A673 (cell line): ENCODE results near the gene SLCO3A1. TPM values are rescaled to one million over a fixed set of nuclear protein-coding genes. Genes with fewer than 3 reads are reported as not detected.

ENCODE experiments used
- BruUV-seq: library from RNA; stranded (reverse); fragments of 400-500 nt; replicated peaks from 2 replicates; lab custom pipeline; 2021; lab: Mats Ljungman, UMichigan
- CTCF ChIA-PET: fragments of 300-600 bp; sonication (Branson Sonifier 250); formaldehyde crosslinking; loops from one replicate; lab custom pipeline; 2022; ENCODE audit warnings: antibody characterized with exemption; lab: Charles Lee
- POLR2A ChIA-PET: fragments of 300-600 bp; sonication (Branson Sonifier 250); formaldehyde crosslinking; loops from one replicate; lab custom pipeline; 2022; ENCODE audit warnings: antibody characterized with exemption; ENCODE audit not compliant: low non-redundant PET; lab: Charles Lee
- DNase-seq: peaks from one replicate; pipeline ENCODE4 v3.0.0-alpha.2; 2015; ENCODE audit warnings: low spot score
- H3K27ac ChIP-seq: fragments of 200-600 bp; sonication (generic); 2 replicates; pipeline ENCODE4 v1.5.1; 2016; ENCODE audit warnings: mixed run types, low read depth, mild to moderate bottlenecking, mixed read lengths, antibody characterized with exemption, low read length; ENCODE audit not compliant: poor library complexity, severe bottlenecking
- H3K27me3 ChIP-seq: fragments of 200-600 bp; sonication (generic); replicated peaks from 2 replicates; pipeline ENCODE4 v1.6.1; 2017; ENCODE audit warnings: mixed run types, low read depth, mild to moderate bottlenecking, mixed read lengths, antibody characterized with exemption, low read length; ENCODE audit not compliant: insufficient read depth, poor library complexity
- H3K36me3 ChIP-seq: fragments of 200-600 bp; sonication (generic); 2 replicates; pipeline ENCODE4 v1.6.1; 2016; ENCODE audit warnings: mixed run types, mild to moderate bottlenecking, mixed read lengths, antibody characterized with exemption, low read length; ENCODE audit not compliant: insufficient read depth, poor library complexity, severe bottlenecking
- H3K4me1 ChIP-seq: fragments of 200-600 bp; sonication (generic); 2 replicates; pipeline ENCODE4 v1.6.1; 2017; ENCODE audit warnings: mixed run types, mild to moderate bottlenecking, mixed read lengths, antibody characterized with exemption, low read length; ENCODE audit not compliant: insufficient read depth, poor library complexity, severe bottlenecking
- H3K4me3 ChIP-seq: fragments of 200-600 bp; sonication (generic); 2 replicates; pipeline ENCODE4 v1.5.1; 2016; ENCODE audit warnings: low read depth, mixed run types, mild to moderate bottlenecking, mixed read lengths, low read length; ENCODE audit not compliant: poor library complexity, severe bottlenecking
- H3K9me3 ChIP-seq: fragments of 200-600 bp; sonication (generic); 2 replicates; pipeline ENCODE4 v1.6.1; 2016; ENCODE audit warnings: mixed run types, low read depth, mild to moderate bottlenecking, mixed read lengths, antibody characterized with exemption, low read length; ENCODE audit not compliant: poor library complexity, severe bottlenecking
- EZH2 ChIP-seq: fragments of 200-600 bp; sonication (generic); IDR thresholded peaks from 2 replicates; pipeline ENCODE4 v1.6.1; 2017; ENCODE audit warnings: borderline replicate concordance, low read depth, mild to moderate bottlenecking, mixed read lengths, antibody characterized with exemption, low read length; ENCODE audit not compliant: poor library complexity, severe bottlenecking
- intact Hi-C: fragments of 100-400 bp; cut with micrococcal nuclease; formaldehyde crosslinking; loops from one replicate; pipeline ENCODE4 v1.10.0; 2022; ENCODE audit not compliant: unreplicated experiment
- total RNA-seq: library from RNA; stranded (reverse); gene quantifications from 2 replicates; pipeline ENCODE4 v1.2.3, GENCODE V29; 2021
- TF ChIP-seq, protein P1 (sequence below): fragments of 300-800, 200-600 bp; sonication (generic); conservative IDR thresholded peaks from 2 replicates; pipeline ENCODE4 v1.5.1; 2017; ENCODE audit warnings: low read depth, mild to moderate bottlenecking, antibody characterized with exemption, low read length, moderate library complexity, mixed read lengths

Gene SLCO3A1
- total RNA-seq, 1 experiment from 2014 or later, result 16.6 TPM

- no peak for TF ChIP-seq EZH2
- TF ChIP-seq, protein P1, sequence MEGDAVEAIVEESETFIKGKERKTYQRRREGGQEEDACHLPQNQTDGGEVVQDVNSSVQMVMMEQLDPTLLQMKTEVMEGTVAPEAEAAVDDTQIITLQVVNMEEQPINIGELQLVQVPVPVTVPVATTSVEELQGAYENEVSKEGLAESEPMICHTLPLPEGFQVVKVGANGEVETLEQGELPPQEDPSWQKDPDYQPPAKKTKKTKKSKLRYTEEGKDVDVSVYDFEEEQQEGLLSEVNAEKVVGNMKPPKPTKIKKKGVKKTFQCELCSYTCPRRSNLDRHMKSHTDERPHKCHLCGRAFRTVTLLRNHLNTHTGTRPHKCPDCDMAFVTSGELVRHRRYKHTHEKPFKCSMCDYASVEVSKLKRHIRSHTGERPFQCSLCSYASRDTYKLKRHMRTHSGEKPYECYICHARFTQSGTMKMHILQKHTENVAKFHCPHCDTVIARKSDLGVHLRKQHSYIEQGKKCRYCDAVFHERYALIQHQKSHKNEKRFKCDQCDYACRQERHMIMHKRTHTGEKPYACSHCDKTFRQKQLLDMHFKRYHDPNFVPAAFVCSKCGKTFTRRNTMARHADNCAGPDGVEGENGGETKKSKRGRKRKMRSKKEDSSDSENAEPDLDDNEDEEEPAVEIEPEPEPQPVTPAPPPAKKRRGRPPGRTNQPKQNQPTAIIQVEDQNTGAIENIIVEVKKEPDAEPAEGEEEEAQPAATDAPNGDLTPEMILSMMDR, result no peak
- CTCF ChIA-PET, result no interaction called here
- DNase-seq, result no peak
- Histone ChIP-seq H3K36me3 (no peaks in the 10 kb centered on the region), H3K4me1 (peaks cover 17% of the 10 kb centered on the region), H3K9me3 (no peaks in the 10 kb centered on the region), H3K27ac (no peak overlapping the region), H3K4me3 (no peak overlapping the region), H3K27me3 (no peaks in the 10 kb centered on the region)
- POLR2A ChIA-PET, result no interaction called here
- intact Hi-C loops, result no loop called here
- no TSS peak for BruUV-seq
Observed at GRCh38 chr15:91930092-91930491, 76.6 kb downstream of the SLCO3A1 start.

- intact Hi-C loops, result no loop called here
- POLR2A ChIA-PET, result no interaction called here
- CTCF ChIA-PET, result interaction anchor here (0.5 kb wide), 1 partner anchor 758 kb away, joined by 4 read pairs; no protein-coding TSS in a partner anchor
- H3K36me3 ChIP-seq, result no peaks in the 10 kb centered on the region
- H3K4me1 ChIP-seq, result peaks cover 18% of the 10 kb centered on the region
- TF ChIP-seq EZH2, result no peak
- TF ChIP-seq, protein P1, result no peak
- H3K9me3 ChIP-seq, result no peaks in the 10 kb centered on the region
- DNase-seq, result no peak
- no TSS peak for BruUV-seq
- H3K27me3 ChIP-seq, result no peaks in the 10 kb centered on the region
- no peak overlapping the region for H3K27ac ChIP-seq
- H3K4me3 ChIP-seq, result no peak overlapping the region
Observed at GRCh38 chr15:91936182-91936775, 82.8 kb downstream of the SLCO3A1 start.

DNA sequence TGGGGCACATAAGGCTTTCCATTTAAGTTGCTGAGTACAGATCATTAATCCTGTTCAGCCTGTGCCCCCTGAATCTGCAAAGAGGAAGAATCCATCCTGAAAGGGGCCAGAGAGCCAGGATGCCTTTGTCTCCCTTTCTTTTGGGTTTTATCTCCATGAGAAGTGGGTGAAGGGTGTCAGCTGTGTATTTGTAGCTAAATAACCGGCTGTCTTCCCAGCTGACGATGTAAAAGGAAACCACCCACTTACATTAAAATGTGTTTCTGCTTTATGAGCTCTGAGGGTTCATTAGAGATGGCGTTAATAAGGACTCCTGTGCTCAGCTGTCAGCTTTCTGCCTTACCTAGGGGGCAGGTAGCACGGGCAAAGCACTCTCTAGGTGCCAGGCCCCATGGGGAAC is 83.4 kb downstream of the SLCO3A1 start:
- CTCF ChIA-PET, result interaction anchor here (0.5 kb wide), 1 partner anchor 758 kb away, joined by 4 read pairs; no protein-coding TSS in a partner anchor

More for the DNA sequence above, 83.4 kb downstream of the SLCO3A1 start:
- no TSS peak for BruUV-seq
- intact Hi-C loops, result no loop called here
- DNase-seq, result no peak
- peaks cover 18% of the 10 kb centered on the region for H3K4me1 ChIP-seq
- H3K27ac ChIP-seq, result no peak overlapping the region
- no peaks in the 10 kb centered on the region for H3K9me3 ChIP-seq
- TF ChIP-seq, protein P1, result no peak
- no peak for TF ChIP-seq EZH2
- H3K27me3 ChIP-seq, result no peaks in the 10 kb centered on the region
- POLR2A ChIA-PET, result no interaction called here
- H3K4me3 ChIP-seq, result no peak overlapping the region
- H3K36me3 ChIP-seq, result no peaks in the 10 kb centered on the region
